IPS-11a (cell line): ENCODE measurements around the gene NECAB2.
A peak's percentile ranks its signal among the peaks of the same experiment; 100 is the strongest.

Experiments used
- H3K4me3 ChIP-seq: one replicate; pipeline ENCODE4 v1.5.1; 2013; ENCODE audit warnings: low read depth, low read length, control low read depth

NECAB2 gene

GRCh38 chr16:83951544-83951943, 16.5 kb upstream of the NECAB2 start:
- no peak overlapping the region for H3K4me3 ChIP-seq

- no peak overlapping the region for H3K4me3 ChIP-seq
Measured at GRCh38 chr16:83952587-83952939, 15.5 kb upstream of the NECAB2 start.

- H3K4me3 ChIP-seq: peak within 1 kb of the TSS; percentile 1
Measured at GRCh38 chr16:83952940-83953795, 14.9 kb upstream of the NECAB2 start, which contains the start of gene OSGIN1. TSS of gene OSGIN1 (plus strand) at chr16:83953240. CDS start at chr16:83957672, 4,432 bp downstream.

GRCh38 chr16:83953796-83954576, 14.1 kb upstream of the NECAB2 start:
- H3K4me3 ChIP-seq: no peak overlapping the region

- no peak overlapping the region for H3K4me3 ChIP-seq
Measured at GRCh38 chr16:83954577-83955016, 13.4 kb upstream of the NECAB2 start.

GRCh38 chr16:83955218-83956130, 12.6 kb upstream of the NECAB2 start:
- no peak overlapping the region for H3K4me3 ChIP-seq

GRCh38 chr16:83956336-83957289, 11.4 kb upstream of the NECAB2 start:
- no peak overlapping the region for H3K4me3 ChIP-seq

GRCh38 chr16:83957296-83957855, 10.7 kb upstream of the NECAB2 start:
- H3K4me3 ChIP-seq: no peak overlapping the region

GRCh38 chr16:83958137-83958845, 9.8 kb upstream of the NECAB2 start:
- H3K4me3 ChIP-seq: no peak overlapping the region

- no peak overlapping the region for H3K4me3 ChIP-seq
Measured at GRCh38 chr16:83958846-83959565, 9.0 kb upstream of the NECAB2 start.

- H3K4me3 ChIP-seq: no peak overlapping the region
Measured at GRCh38 chr16:83959656-83960434, 8.2 kb upstream of the NECAB2 start.

- H3K4me3 ChIP-seq: no peak overlapping the region
Measured at GRCh38 chr16:83960521-83961249, 7.4 kb upstream of the NECAB2 start.

GRCh38 chr16:83961591-83961990, 6.5 kb upstream of the NECAB2 start:
- H3K4me3 ChIP-seq: no peak overlapping the region

GRCh38 chr16:83963277-83964119, 4.5 kb upstream of the NECAB2 start:
- no peak overlapping the region for H3K4me3 ChIP-seq

- H3K4me3 ChIP-seq: no peak overlapping the region
Measured at GRCh38 chr16:83964684-83965443, 3.2 kb upstream of the NECAB2 start.
